CD14-positive monocyte (primary cell): ENCODE measurements around the gene ANO7. TPM values are rescaled to one million over a fixed set of nuclear protein-coding genes. Genes with fewer than 3 reads are reported as not detected.

Experiments used
- DNase-seq, 3 donors: peaks; one replicate each; pipeline ENCODE4 v3.0.0-alpha.2; 2011 to 2022
- H2AFZ ChIP-seq: 2 replicates; pipeline ENCODE4 v1.6.0; 2012; ENCODE audit warnings: mild to moderate bottlenecking, low read depth, low read length, inconsistent platforms; ENCODE audit not compliant: insufficient read depth, poor library complexity, severe bottlenecking
- H3K27ac ChIP-seq, 2 donors: 1 replicate in 1 of 2; 2 replicates in 1 of 2; pipeline ENCODE4 v1.5.1; 2012 to 2013; ENCODE audit warnings: low read length in 2 of 2, control low read depth in 1 of 2, inconsistent platforms in 1 of 2, low read depth in 1 of 2, mild to moderate bottlenecking in 1 of 2
- H3K27me3 ChIP-seq, 2 donors: one replicate each; pipeline versions ENCODE4 v1.6.0 to v1.6.1; 2011 to 2013; ENCODE audit warnings: low read length in 2 of 2; ENCODE audit not compliant: control insufficient read depth in 2 of 2, insufficient read depth in 2 of 2
- H3K36me3 ChIP-seq, 2 donors: replicated peaks in 1 of 2; 1 replicate in 1 of 2; 2 replicates in 1 of 2; pipeline versions ENCODE4 v1.5.1 to v1.6.1; 2012 to 2013; ENCODE audit warnings: low read length in 2 of 2, control low read depth in 1 of 2, inconsistent platforms in 1 of 2, mild to moderate bottlenecking in 1 of 2; ENCODE audit not compliant: insufficient read depth in 2 of 2, control insufficient read depth in 1 of 2
- H3K4me1 ChIP-seq, 2 donors: 1 replicate in 1 of 2; 2 replicates in 1 of 2; pipeline versions ENCODE4 v1.5.1 to v1.6.1; 2012 to 2013; ENCODE audit warnings: low read length in 2 of 2, control low read depth in 1 of 2, inconsistent platforms in 1 of 2, mild to moderate bottlenecking in 1 of 2, moderate library complexity in 1 of 2; ENCODE audit not compliant: insufficient read depth in 2 of 2, control insufficient read depth in 1 of 2
- H3K4me2 ChIP-seq: replicated peaks from 2 replicates; pipeline ENCODE3; 2012; ENCODE audit warnings: low read length, moderate library complexity, mild to moderate bottlenecking; ENCODE audit not compliant: poor library complexity, severe bottlenecking; ENCODE audit errors: extremely low read depth
- H3K4me3 ChIP-seq, 3 experiments: fragments of 200-600 bp in 1 of 3; sonication (generic) in 1 of 3; replicated peaks in 1 of 3; 1 replicate in 2 of 3; 2 replicates in 1 of 3; pipeline ENCODE4 v1.5.1; 2011 to 2013; ENCODE audit warnings: low read length in 3 of 3, mild to moderate bottlenecking in 3 of 3, control low read depth in 2 of 3, low read depth in 2 of 3, inconsistent platforms in 1 of 3, moderate library complexity in 1 of 3
- H3K79me2 ChIP-seq: 2 replicates; pipeline ENCODE4 v1.6.0; 2012; ENCODE audit warnings: mild to moderate bottlenecking, control low read depth, inconsistent platforms, low read length, moderate library complexity; ENCODE audit not compliant: insufficient read depth
- H3K9ac ChIP-seq: 2 replicates; pipeline ENCODE4 v1.6.0; 2017; ENCODE audit warnings: low read length, mild to moderate bottlenecking; ENCODE audit not compliant: insufficient read depth, poor library complexity, severe bottlenecking
- H3K9me3 ChIP-seq, 2 donors: replicated peaks in 1 of 2; 1 replicate in 1 of 2; 2 replicates in 1 of 2; pipeline versions ENCODE4 v1.5.1 to v1.6.1; 2012 to 2013; ENCODE audit warnings: low read length in 2 of 2, control low read depth in 1 of 2; ENCODE audit not compliant: control insufficient read depth in 1 of 2, insufficient read depth in 1 of 2
- H4K20me1 ChIP-seq: 2 replicates; pipeline ENCODE4 v1.6.0; 2012; ENCODE audit warnings: mild to moderate bottlenecking, low read length, control low read depth, moderate library complexity; ENCODE audit not compliant: insufficient read depth
- H3K27ac Mint-ChIP-seq, 7 donors: one replicate each; pipeline ENCODE4 v1.8.0; 2020; ENCODE audit warnings: mild to moderate bottlenecking in 7 of 7, mixed read lengths in 7 of 7, moderate library complexity in 6 of 7, inconsistent platforms in 2 of 7
- H3K27me3 Mint-ChIP-seq, 3 donors: one replicate each; pipeline ENCODE4 v1.8.0; 2021 to 2022; ENCODE audit warnings: low read depth in 3 of 3, mild to moderate bottlenecking in 3 of 3, mixed read lengths in 3 of 3, moderate library complexity in 3 of 3, inconsistent platforms in 1 of 3
- H3K36me3 Mint-ChIP-seq, 2 donors: one replicate each; pipeline ENCODE4 v1.8.0; 2020; ENCODE audit warnings: mixed read lengths in 2 of 2, inconsistent platforms in 1 of 2, mild to moderate bottlenecking in 1 of 2
- H3K4me1 Mint-ChIP-seq: one replicate; pipeline ENCODE4 v1.8.0; 2020; ENCODE audit warnings: mild to moderate bottlenecking, mixed read lengths
- H3K4me3 Mint-ChIP-seq, 2 donors: one replicate each; pipeline ENCODE4 v1.8.0; 2020; ENCODE audit warnings: mild to moderate bottlenecking in 2 of 2, mixed read lengths in 2 of 2, moderate library complexity in 1 of 2
- H3K9me3 Mint-ChIP-seq, 7 donors: one replicate each; pipeline ENCODE4 v1.8.0; 2020 to 2022; ENCODE audit warnings: mixed read lengths in 7 of 7, mild to moderate bottlenecking in 6 of 7, moderate library complexity in 6 of 7, inconsistent platforms in 2 of 7
- WGBS: methylation state at CpG from one replicate; pipeline ENCODE4 v1.1.5; 2013; ENCODE audit warnings: missing lambda C conversion rate; ENCODE audit not compliant: insufficient coverage; 5-methylcytosine and 5-hydroxymethylcytosine counted together
- intact Hi-C, 2 donors: fragments of 100-400 bp; cut with micrococcal nuclease; formaldehyde crosslinking; loops; one replicate each; pipeline versions ENCODE4 v1.15.0 to v1.15.1; 2023
- polyA plus RNA-seq, 3 donors: library from polyadenylated mRNA; depleted of rRNA in 1 of 3; unstranded in 2 of 3; stranded (reverse) in 1 of 3; fragments of 300-500 nt in 2 of 3; fragments of >200 nt in 1 of 3; fragmentation: Illumina TruSeq in 2 of 3; gene quantifications; 1 replicate in 2 of 3; 2 replicates in 1 of 3; pipeline ENCODE4 v1.2.3, GENCODE V29; 2012 to 2021
- TF ChIP-seq, protein P1 (sequence below): fragments of 200-600 bp; IDR thresholded peaks from one replicate; pipeline ENCODE4 v1.8.0; 2022; ENCODE audit warnings: antibody characterized with exemption, mild to moderate bottlenecking

Gene ANO7
- polyA plus RNA-seq, 3 donors: 0.03 TPM; not detected in 2

DNA sequence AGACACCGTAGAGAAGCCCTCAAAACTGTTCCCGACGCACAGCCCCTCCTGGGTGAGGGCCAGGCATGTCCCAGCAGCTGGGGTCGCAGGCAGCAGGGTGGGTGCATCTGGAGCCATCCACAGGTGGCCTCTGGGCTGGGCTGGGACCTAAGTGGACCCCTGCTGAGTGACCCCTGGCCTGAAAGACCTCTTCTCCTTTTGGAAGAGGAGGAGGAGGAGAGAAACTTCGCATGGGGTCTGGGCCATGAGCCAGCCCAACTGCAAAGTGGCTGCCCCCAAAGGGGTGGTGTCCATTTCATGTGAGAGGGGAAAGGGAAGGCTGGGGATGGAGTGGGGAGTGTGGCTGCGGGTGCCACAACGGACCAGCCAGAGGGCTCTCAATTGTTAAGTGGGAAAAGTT lies 25.1 kb downstream of the ANO7 start:
- H4K20me1 ChIP-seq: no peaks in the 10 kb centered on the region
- H3K27ac ChIP-seq: no peak overlapping the region
- no peak overlapping the region for H3K4me2 ChIP-seq
- Mint-ChIP-seq H3K4me1 (peaks cover 5% of the 10 kb centered on the region), H3K9me3 (peaks cover 0 to 3% (median 0%) of the 10 kb centered on the region in 7 donors), H3K4me3 (no peak overlapping the region), H3K27ac (no peak overlapping the region), H3K27me3 (peaks cover 22 to 39% (median 30%) of the 10 kb centered on the region in 3 donors), H3K36me3 (no peaks in the 10 kb centered on the region)
- no peaks in the 10 kb centered on the region for H3K79me2 ChIP-seq
- 82% methylated on average over 7 of the region's 7 CpGs for WGBS
- no peaks in the 10 kb centered on the region for H3K36me3 ChIP-seq
- H3K9ac ChIP-seq: no peak overlapping the region
- no peak overlapping the region for H2AFZ ChIP-seq
- H3K9me3 ChIP-seq: no peaks in the 10 kb centered on the region
- peaks cover 2 to 7% of the 10 kb centered on the region in 2 donors for H3K4me1 ChIP-seq
- intact Hi-C loops: no loop called here
- TF ChIP-seq, protein P1, sequence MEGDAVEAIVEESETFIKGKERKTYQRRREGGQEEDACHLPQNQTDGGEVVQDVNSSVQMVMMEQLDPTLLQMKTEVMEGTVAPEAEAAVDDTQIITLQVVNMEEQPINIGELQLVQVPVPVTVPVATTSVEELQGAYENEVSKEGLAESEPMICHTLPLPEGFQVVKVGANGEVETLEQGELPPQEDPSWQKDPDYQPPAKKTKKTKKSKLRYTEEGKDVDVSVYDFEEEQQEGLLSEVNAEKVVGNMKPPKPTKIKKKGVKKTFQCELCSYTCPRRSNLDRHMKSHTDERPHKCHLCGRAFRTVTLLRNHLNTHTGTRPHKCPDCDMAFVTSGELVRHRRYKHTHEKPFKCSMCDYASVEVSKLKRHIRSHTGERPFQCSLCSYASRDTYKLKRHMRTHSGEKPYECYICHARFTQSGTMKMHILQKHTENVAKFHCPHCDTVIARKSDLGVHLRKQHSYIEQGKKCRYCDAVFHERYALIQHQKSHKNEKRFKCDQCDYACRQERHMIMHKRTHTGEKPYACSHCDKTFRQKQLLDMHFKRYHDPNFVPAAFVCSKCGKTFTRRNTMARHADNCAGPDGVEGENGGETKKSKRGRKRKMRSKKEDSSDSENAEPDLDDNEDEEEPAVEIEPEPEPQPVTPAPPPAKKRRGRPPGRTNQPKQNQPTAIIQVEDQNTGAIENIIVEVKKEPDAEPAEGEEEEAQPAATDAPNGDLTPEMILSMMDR: no peak
- peaks cover 0 to 15% of the 10 kb centered on the region in 2 donors for H3K27me3 ChIP-seq
- H3K4me3 ChIP-seq: no peak overlapping the region
- DNase-seq: no peak

DNA sequence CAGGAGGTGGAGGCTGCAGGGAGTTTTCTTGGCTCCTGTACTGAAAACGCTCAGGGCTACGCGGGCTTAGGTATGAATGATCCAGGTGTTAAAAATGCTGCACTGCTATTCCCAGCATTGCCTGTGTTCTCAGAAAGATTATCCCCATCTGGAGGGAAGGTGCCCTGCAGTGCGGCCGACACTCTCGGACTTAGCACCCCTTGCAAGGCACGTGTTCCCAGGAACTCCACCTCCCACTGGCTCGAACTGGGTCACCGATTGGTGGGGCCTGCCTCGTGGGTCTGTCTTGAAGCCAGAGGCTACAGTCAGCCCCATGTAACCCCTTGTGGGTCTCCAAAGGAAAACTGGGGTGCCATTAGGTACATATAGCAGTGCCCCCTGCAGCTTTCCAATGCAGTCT lies 25.7 kb downstream of the ANO7 start:
- H3K36me3 ChIP-seq: no peaks in the 10 kb centered on the region
- peaks cover 28 to 46% (median 33%) of the 10 kb centered on the region in 3 donors for H3K27me3 Mint-ChIP-seq
- H3K9ac ChIP-seq: no peak overlapping the region
- H3K4me1 Mint-ChIP-seq: peaks cover 12% of the 10 kb centered on the region
- intact Hi-C loops: no loop called here
- WGBS: 77% methylated on average over 7 of the region's 10 CpGs
- no peaks in the 10 kb centered on the region for H3K36me3 Mint-ChIP-seq
- H2AFZ ChIP-seq: no peak overlapping the region
- H3K27ac Mint-ChIP-seq: no peak overlapping the region
- no peaks in the 10 kb centered on the region for H3K79me2 ChIP-seq
- peaks cover 8 to 13% of the 10 kb centered on the region in 2 donors for H3K4me1 ChIP-seq
- no peak overlapping the region for H3K4me3 ChIP-seq
- no peak for DNase-seq
- H3K9me3 ChIP-seq: no peaks in the 10 kb centered on the region
- H3K4me3 Mint-ChIP-seq: no peak overlapping the region
- no peak overlapping the region for H3K27ac ChIP-seq
- TF ChIP-seq, protein P1: no peak
- H4K20me1 ChIP-seq: no peaks in the 10 kb centered on the region
- H3K27me3 ChIP-seq: peaks cover 4 to 21% of the 10 kb centered on the region in 2 donors
- H3K9me3 Mint-ChIP-seq: peaks cover 0 to 3% (median 0%) of the 10 kb centered on the region in 7 donors
- H3K4me2 ChIP-seq: no peak overlapping the region
